GM18861 (cell line): ENCODE results near the gene ISY1.
"Not testable (repeated sequence)": the region's sequence is repeated elsewhere in the genome, so short reads cannot be mapped to it uniquely, and the experiment has no call there.

ENCODE experiments used
- ATAC-seq: cut with Tn5 transposase; IDR thresholded peaks from one replicate; pipeline ENCODE4 v1.9.1; 2021; ENCODE audit not compliant: unreplicated experiment

ISY1 gene

DNA sequence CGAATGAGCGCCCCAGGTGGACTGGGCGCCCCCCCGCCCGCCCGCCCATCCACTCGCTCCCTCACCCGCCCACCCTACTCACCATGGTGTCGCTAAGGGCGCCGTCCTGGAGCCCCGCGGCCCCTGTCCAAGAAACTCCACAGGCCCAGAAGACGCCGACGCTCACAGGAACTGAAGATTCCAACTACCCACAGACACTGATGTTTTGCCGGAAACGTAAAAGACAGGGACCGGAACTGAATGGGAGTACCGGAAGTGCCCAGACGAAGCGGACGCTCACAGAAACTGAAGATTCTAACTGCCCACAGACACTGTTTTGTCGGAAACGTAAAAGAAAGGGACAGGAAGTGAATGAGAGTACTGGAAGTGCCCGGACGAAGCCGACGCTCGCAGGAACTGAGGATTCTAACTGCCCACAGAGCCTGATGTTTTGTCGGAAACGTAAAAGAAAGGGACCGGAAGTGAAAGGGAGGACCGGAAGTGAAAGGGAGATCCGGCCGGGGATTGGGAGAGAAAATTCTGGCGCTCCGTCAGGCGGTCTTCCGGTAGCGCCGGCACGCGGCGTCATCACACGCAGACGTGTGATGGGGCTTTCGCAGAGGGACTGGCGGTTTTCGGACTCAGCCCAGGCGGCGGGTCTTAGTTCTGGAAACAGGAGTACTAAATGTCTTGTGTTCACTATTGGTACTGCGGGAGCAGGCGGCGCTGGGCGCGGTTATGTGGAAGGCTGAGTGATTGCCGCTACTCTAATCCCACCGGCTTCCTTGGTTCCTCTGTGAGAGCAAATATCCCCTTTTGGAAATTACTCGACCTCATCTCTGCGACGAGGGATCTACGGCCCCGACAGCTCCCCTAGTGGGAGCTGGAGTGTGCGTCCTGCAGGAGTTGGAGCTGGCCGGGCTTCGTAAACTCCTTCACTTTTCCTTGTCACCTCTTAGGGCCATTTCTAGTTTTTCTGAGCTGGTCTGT is at the start of gene ISY1:
TSS of gene ISY1 (minus strand) at position 173 of the 969 bp plus-strand sequence. CDS start at position 85, 88 bp downstream.
- ATAC-seq, result peak; percentile 54

DNA sequence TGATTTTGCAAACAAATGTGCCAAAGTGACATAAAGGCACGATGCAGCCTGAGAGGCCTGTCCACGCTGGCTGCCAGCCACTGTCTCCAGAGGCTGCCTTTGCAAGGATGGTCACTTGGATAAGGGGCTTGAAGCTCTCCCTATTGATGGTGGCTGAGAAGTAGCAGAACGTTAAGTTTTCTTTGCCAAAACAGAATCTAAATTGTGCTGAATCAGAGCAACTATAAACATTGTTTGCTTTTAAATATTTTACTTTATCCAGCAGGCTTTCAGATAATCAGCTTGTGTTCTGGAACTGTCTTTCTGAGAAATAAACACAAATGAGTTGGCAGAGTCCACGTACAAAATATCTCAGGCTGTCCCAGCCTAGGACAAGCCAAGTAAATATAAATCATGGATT is 46.6 kb upstream of the ISY1 start:
- ATAC-seq, result no peak

DNA sequence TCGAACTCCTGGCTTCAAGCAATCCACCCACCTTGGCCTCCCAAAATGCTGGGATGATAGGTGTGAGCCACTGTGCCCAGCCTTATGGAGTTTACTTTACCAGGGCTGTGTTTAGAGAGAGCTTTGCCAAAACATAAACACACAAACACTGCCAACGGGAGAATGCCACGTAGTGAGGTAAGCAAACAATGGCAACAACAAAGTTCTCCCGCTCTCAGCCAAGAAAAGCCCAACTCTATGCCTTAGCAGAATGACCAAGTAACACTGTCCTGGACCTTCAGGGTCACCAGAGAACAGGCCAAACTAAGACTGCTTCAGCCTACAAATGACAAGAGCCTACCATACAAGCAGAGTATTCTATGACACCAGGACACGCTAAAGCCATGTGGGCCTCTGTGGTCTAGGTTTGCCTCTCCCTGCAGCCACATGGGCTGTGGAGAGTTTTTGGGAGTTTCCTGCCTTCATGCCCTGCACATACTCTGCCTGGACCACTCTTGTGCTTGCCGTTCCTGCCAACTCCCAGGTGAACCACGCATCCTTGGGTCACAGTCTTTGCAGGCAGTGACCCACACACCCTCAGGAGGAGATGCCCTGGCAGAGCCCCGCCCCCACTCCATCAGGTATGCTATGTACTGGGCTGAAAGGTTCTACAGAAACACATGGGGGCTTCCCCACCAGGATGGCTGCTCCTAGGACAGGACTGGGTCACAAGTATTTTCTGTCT is 44.4 kb upstream of the ISY1 start:
- no peak for ATAC-seq

DNA sequence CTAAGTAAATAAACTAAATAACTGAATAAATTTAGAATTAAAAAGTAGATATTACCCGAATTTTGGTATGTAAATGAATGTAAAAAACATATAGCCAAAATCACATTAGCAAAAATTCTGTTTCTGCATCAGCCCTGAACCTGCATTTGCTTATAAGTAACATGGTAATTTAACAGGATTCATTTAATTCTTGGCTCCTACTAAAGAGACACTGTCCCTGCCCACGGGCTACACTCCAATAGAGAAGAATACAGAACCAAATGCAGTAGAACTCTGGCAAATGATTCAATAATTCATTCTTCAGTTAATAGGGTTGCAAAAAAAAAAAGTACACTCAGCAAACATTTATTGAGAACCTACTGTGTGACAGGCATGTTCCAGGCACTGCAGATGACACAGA is 43.6 kb upstream of the ISY1 start:
- ATAC-seq, result no peak

DNA sequence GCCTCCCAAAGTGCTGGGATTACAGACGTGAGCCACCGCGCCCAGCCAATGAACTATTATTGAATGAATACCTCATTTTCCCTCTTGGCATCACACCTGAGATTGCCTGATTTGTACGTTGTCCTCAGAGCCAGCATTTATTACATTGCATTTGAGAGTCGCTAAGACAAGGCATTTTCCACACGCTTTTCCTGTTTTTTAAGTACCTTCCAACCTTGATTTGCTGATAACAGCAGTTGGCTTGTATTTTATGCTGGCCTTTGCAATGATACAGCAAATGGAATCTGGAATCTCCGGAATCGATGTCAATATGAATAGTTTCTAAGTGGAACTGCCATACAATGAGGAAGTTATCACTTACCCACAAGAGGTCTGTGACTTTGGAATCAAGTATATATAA is 38.5 kb upstream of the ISY1 start:
- no peak for ATAC-seq

DNA sequence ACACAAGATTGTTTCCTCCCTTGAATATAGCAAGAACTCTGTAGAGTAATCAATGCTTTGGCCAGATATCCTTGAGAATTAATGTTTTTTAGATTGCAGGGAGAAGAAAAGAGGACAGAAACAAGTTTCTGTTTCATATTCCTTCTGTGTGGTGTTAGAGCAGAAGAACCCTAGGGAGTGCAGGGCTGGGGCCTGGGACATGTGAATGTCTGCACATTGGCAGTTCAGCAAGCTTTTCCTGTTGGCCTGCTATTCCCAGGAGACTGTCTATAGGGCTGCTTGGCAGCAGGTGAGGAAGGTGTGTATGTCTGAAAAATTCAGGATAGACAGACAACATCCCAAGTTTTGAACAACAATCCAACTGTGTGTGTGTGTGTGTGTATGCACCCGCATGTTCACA is 36.5 kb upstream of the ISY1 start:
- no peak for ATAC-seq

DNA sequence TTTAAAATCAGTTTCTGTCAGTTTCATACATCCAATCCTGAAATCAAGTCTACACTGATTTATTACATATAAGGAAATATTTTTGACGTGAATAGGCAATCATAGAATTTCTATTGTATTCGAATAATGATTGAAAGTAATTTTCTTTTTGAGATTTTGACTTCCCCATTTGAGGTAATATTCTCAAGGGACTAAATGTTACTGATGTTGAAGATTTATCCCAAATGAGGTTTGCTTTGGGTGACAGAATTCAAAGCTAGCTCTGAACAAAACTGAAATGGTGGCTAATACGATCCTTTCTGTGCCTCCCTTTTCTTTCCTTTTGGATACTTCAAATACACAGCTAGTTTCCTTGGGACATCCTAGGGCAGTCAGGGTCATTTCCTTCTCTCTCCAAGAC is 35.7 kb upstream of the ISY1 start:
- no peak for ATAC-seq

DNA sequence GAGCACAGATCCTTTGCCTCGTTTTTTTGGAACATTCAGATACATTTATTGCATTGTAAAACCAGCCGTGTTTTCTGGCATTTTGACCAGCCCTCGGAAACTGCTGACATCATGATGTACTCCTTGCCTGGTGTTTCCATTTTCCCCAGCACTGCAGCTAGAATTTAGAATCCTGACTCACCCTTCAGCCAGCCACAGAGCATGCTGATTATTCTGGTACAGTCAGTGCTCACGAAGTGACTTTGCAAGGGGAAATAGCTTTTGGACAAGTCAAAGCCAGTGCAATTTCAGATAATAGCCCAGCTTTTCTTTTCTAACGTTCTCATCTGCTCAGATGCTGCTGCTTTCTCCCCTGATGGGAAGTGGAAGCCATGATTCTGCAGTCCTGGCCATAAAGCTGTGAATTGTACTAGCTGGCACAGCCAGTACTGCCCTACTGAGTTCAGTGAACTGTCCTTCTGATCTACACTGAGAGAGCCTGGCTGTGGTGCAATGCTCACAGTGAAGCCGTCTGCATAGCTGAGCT is 34.9 kb upstream of the ISY1 start:
- ATAC-seq, result no peak

DNA sequence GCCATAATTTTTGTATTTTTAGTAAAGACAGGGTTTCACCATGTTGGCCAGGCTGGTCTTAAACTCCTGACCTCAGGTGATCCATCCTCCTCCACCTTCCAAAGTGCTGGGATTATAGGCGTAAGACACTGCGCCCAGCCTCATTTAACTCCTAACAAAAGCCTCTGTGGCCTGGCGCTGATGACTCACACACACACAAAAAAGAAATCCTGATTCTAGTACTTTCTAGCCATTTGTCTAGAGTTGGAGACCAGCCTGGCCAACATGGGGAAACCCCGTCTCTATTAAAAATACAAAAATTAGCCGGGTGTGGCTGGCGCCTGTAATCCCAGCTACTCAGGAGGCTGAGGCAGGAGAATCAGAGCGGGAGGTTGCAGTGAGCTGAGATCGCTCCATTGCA is 28.9 kb upstream of the ISY1 start:
- not testable (repeated sequence) for ATAC-seq

DNA sequence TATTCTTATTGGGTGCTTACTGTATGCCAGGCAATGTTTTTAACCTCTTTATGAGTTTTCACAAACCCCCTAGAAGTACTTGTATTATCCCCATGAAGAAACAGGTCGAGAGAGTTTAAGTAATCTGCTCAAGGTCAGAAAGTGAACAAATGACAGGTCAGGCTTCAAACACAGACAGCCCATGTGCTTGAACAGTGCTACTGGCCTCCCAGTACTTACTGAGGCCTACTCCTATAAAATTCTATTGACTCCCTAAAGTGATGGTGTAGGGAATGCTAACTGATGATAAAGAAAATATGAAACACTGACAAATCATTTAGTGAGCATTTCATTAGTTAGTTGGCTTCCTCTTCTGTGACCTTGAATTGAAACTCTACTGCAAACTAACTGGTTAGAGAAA is 27.0 kb upstream of the ISY1 start:
- no peak for ATAC-seq

DNA sequence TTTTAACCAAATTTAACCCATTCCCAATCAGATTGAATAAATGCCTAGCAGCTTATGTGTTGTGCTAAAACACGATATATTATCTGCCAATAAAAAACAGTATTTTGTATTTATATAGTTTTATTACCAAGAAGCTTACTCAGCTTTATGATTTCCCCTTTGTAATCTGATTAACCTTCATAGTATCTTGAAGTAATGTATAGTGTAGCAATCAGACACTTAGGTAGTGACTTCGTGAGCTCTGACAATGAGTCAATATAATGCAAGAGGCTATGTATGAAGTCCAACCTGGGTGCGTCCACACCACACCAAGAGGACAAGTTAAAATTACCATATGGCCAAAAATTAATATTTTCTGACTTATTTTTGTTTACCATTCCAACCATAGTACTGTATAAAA is 24.9 kb upstream of the ISY1 start:
- ATAC-seq, result no peak

DNA sequence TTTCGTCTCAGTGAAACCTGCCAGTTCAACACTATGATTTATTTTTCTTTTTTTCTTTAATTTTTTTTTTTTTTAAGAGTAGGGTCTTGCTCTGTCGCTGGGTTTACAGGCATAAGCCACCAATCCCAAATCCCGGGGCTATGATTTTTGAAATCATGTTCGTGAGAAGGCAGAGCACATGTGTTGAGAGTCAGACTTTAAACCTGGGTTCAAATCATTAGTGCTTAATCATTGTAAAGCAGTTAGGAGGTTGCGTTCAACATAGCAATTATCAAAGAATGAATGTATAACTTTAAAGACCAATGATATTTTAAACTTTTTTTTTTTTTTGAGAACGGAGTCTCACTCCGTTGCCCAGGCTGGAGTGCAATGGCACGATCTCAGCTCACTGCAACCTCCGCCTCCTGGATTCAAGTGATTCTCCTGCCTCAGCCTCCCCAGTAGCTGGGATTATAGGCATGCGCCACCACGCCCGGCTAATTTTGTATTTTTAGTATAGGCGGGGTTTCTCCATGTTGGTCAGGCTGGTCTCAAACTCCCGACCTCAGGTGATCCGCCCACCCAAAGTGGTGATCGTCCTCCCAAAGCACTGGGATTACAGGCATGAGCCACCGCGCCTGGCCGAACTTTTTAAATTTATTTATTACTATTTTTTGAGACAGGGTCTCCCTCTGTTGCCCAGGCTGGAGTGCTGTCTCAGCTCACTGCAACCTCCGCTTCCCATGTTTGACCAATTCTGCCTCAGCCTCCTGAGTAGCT is 24.1 kb upstream of the ISY1 start:
- not testable (repeated sequence) for ATAC-seq

DNA sequence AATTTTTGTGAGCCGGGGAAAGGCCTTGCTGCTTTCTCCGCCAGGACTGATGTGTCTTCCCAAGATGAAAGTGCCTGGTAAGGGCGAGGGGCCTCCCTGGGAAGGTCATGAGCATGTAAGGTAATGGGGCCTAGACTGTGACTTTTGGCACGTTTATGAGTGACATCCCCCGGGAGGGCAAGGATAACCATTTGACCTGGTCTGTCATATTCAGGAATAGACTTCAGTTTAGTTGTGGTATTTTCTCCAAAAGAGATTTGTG is 23.5 kb upstream of the ISY1 start:
- ATAC-seq, result no peak

DNA sequence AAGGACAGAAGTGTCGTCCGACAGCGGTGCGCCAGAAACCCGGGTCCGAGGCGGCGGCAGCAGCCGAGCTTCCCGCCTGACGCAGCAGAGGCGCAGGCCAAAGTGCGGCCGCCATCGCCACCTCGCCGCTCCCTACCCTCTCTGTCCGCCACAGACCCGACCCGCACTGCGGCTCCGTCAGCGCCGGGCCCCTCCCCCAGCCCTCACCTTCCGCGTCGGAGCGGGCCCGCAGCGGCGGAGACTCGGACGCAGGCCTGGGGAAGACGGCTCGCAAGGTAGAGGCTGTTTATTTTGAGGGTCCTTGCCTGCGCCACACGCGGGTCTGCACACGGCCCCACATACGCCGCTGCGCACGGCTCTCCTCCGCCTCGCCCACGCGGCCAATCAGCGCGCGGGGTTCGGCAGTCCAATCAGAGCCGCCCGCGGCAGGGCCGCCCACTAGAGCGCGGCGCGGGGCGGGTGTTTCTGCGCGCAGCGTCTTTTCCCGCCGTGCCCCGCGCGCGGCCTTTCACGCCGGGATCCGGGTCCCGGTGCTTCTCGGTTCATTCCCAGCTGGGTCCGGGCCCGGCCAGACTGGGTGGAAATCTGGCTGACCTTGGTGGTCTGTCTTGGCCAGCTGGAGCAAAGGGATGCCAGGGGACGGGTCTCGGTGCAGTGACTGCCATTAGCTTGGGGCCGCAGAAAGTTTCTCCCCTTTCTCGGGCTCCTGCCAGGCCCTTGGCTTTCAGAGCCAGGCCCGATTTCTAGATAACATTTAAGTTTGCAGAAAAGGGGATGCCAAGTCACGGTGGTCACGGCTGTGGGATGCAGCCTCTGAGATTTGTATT is 22.9 kb upstream of the ISY1 start, which contains the start of gene CNBP:
TSS of gene CNBP (minus strand) at position 328 of the 827 bp plus-strand sequence. CDS start 12,139 bp downstream, outside the sequence.
- ATAC-seq, result peak; percentile 86

DNA sequence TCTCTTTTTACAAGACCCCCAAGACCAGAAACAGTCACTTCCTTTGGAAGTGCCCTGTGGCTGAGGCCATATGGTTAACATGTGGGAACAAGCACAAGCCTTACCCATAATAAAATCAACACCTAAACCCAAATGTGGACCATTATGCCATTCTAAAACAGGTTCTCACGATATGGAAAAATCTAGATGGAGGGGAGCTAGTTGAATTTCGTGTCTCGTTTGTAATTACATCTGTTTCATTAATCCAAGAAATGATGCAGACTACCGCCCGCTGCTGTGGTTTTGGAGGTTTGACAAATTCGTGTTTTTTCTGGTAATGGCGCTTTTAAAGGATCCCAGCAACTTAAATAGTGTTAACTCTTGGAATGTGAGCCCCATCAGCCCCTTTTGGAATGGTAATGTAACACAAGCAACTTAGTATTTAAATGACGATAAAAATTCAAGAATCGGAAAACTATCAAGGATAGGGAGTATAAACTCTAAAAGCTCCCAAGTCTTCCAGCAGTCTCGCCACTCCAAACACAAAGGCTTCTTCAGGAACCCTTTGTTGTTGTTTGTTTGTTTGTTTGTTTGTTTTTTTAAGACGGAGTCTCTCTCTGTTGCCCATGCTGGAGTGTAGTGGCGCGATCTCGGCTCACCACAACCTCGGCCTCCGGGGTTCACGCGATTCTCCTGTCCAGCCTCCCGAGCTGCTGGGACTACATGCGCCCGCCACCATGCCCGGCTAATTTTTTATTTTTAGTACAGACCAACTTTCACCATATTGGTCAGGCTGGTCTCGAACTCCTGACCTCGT is 21.7 kb upstream of the ISY1 start:
- no peak for ATAC-seq

DNA sequence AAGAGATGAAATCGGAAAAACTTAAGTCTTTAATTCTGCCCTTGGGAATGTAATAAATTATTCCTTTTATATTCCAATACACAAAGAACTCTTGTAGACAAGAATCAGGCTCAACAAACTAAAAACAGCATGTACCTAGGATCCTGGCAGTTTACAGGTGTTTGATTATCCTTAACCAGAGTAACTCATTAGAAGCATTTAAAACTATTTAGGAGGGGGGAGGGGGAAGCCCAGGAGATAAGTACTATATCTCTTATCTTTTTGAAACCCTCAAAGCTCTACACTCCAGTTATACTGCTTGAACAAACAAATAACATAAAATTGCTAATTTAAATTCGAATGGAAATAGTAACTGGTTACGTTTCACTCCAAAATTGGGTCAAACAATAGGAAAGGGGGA is 21.0 kb upstream of the ISY1 start:
- no peak for ATAC-seq

DNA sequence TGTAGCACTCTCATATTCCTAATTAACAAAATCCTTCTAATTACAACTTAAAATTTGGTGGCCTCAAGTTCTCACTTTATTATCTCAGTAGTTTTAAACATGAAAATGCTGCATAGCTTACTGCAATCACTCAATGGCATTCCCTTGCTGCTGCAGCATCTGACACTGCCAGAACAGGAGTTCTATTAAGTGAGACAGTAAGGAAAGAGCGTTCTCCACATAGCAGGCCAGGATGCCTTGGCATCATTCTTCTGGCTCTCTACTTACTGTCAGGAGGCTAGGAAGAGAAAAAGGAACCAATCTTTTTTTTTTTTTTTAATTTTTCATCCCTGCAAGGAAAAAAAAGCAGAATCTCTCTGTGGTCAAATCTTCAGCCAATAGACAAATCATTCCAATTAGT is 19.6 kb upstream of the ISY1 start:
- no peak for ATAC-seq

DNA sequence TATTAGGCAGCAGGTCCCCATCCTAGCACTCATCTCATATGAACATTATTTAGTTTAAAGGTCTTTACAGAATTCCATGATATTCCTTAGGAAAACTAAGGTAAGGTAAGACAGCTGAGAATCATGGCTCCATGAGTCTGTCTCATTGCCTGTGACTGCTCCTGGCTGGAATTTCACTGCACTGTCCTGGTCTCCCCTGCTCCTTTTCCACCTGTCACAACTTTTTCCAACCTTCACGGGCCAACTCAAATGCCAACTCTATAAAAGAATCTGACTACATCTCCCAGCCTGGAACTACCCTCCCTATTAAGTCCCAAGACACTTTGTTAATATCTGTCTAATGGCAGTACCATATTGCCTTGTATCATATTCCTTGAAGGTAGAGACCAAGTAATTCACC is 15.2 kb upstream of the ISY1 start:
- no peak for ATAC-seq

DNA sequence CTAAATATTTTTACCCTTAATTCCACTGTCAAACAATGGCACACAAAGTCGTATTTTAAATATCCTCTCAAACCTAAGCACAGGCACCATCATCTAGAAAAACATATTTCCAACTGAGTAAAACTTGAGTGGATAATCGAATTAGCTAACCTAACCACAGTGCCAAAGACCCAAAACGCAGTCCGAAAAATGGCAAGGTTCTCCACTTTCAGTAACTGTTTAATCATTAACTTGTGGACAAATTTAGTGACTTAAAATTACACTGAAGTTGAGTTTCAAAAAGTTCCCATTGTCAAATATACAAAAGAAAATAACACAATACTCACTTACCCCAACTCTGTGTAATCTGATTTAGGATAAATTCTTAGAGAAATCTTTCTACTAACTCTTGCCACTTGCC is 12.9 kb upstream of the ISY1 start:
- no peak for ATAC-seq

DNA sequence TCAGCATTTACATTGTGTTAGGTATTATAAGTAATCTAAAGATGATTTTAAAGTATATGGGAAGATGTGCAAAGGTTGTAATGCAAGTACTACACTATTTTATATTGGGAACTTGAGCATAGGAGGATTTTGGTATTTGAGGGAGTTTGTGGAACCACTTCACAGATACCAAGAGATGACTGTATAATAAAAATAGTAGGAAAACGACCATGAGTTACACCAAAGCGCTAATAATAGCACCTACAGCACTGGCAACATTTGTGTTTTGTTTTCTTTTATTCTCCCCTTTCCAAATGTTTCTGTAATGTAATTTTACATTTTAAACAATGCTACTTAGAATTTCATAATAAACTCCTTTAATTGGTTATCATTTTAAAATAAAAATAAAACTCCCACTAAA is 12.3 kb upstream of the ISY1 start:
- no peak for ATAC-seq
